HepG2 (cell line): Measurements from ENCODE around the gene CFAP300. TPM values are rescaled to one million over a fixed set of nuclear protein-coding genes. Genes with fewer than 3 reads are reported as not detected.
A peak's percentile ranks its signal among the peaks of the same experiment; 100 is the strongest.

ENCODE experiments used
- ATAC-seq: fragments of 200-7000 bp; cut with Tn5 transposase; 3 replicates; pipeline ENCODE4 v1.9.1; 2020; ENCODE audit warnings: mild to moderate bottlenecking, moderate library complexity
- BruUV-seq: library from RNA; stranded (reverse); fragments of 400-500 nt; replicated peaks from 2 replicates; lab custom pipeline; 2021; lab: Mats Ljungman, UMichigan
- CTCF ChIA-PET: fragments of 300-600 bp; formaldehyde crosslinking; extraction: SDS; loops from one replicate; lab custom pipeline; 2021; ENCODE audit warnings: low total read pairs, inconsistent platforms, low intra/inter-chr PET ratio; lab: Yijun Ruan, JAX
- POLR2A ChIA-PET: fragments of 350-600 bp; sonication (Branson Sonifier 250); formaldehyde crosslinking; loops from one replicate; lab custom pipeline; 2020; ENCODE audit warnings: antibody characterized with exemption, inconsistent platforms; lab: Yijun Ruan, JAX
- DNase-seq: peaks from one replicate; pipeline ENCODE4 v3.0.0-alpha.2; 2015; ENCODE audit warnings: low spot score
- FAIRE-seq: peaks from 3 replicates; lab custom pipeline; 2011; peaks lifted over from hg19 to GRCh38; lab: Jason Lieb, UNC
- H2AFZ ChIP-seq: one replicate; pipeline ENCODE4 v1.6.1; 2011; ENCODE audit warnings: low read length, inconsistent platforms
- H3K27ac ChIP-seq: fragments of 300-600 bp; 3 replicates; pipeline ENCODE4 v1.8.0; 2011; ENCODE audit warnings: mixed run types, mild to moderate bottlenecking, mixed read lengths, low read length, inconsistent platforms; ENCODE audit not compliant: insufficient read depth; ENCODE audit errors: extremely low read length
- H3K27me3 ChIP-seq, 2 experiments: fragments of 200-600 bp in 1 of 2; 2 replicates in 1 of 2; 3 replicates in 1 of 2; pipeline versions ENCODE4 v1.6.0 to v1.8.0; 2011; ENCODE audit warnings: low read length in 2 of 2, mild to moderate bottlenecking in 2 of 2, moderate library complexity in 2 of 2, inconsistent platforms in 1 of 2; ENCODE audit not compliant: insufficient read depth in 2 of 2, control insufficient read depth in 1 of 2
- H3K36me3 ChIP-seq, 2 experiments: fragments of 200-600 bp in 1 of 2; replicated peaks in 1 of 2; 2 replicates in 1 of 2; 3 replicates in 1 of 2; pipeline versions ENCODE4 v1.5.1 to v1.8.0; 2011; ENCODE audit warnings: low read length in 2 of 2, inconsistent platforms in 1 of 2; ENCODE audit not compliant: insufficient read depth in 2 of 2, control insufficient read depth in 1 of 2
- H3K4me1 ChIP-seq: 2 replicates; pipeline ENCODE4 v1.5.1; 2012; ENCODE audit warnings: low read length, inconsistent platforms; ENCODE audit not compliant: insufficient read depth
- H3K4me2 ChIP-seq: 2 replicates; pipeline ENCODE4 v1.6.0; 2011; ENCODE audit warnings: low read depth, low read length, inconsistent platforms
- H3K4me3 ChIP-seq, 3 experiments: fragments of 200-600 bp in 1 of 3; sonication (generic), shearing (Covaris generic) in 1 of 3; replicated peaks in 1 of 3; 2 replicates each; pipeline ENCODE4 v1.5.1; 2011 to 2016; ENCODE audit warnings: low read length in 3 of 3, inconsistent platforms in 2 of 3, low read depth in 2 of 3, mild to moderate bottlenecking in 2 of 3, control low read depth in 1 of 3, mixed read lengths in 1 of 3; ENCODE audit not compliant: insufficient read depth in 1 of 3
- H3K79me2 ChIP-seq: one replicate; pipeline ENCODE4 v1.6.1; 2011; ENCODE audit warnings: low read length, inconsistent platforms; ENCODE audit not compliant: insufficient read depth
- H3K9ac ChIP-seq: 2 replicates; pipeline ENCODE4 v1.6.0; 2011; ENCODE audit warnings: mild to moderate bottlenecking, low read depth, low read length, inconsistent platforms; ENCODE audit not compliant: insufficient read depth
- H3K9me3 ChIP-seq: 2 replicates; pipeline ENCODE4 v1.5.1; 2012; ENCODE audit warnings: mild to moderate bottlenecking, low read length
- H4K20me1 ChIP-seq: 2 replicates; pipeline ENCODE4 v1.6.0; 2011; ENCODE audit warnings: inconsistent platforms, mild to moderate bottlenecking, low read length, moderate library complexity; ENCODE audit not compliant: insufficient read depth
- CREM ChIP-seq, 2 experiments: sonication (generic) in 1 of 2; formaldehyde crosslinking in 1 of 2; IDR thresholded peaks; 2 replicates each; pipeline versions ENCODE4 v1.4.0 to v1.6.1; 2016 to 2020; ENCODE audit warnings: antibody characterized with exemption in 1 of 2, mild to moderate bottlenecking in 1 of 2, missing genetic modification reagents in 1 of 2
- DRAP1 ChIP-seq: IDR thresholded peaks from 2 replicates; pipeline ENCODE4 v1.6.1; 2016; ENCODE audit warnings: missing genetic modification reagents, missing compliant biosample characterization
- EP300 ChIP-seq, 3 experiments: sonication (generic) in 1 of 3; formaldehyde crosslinking in 1 of 3; IDR thresholded peaks; 2 replicates each; pipeline versions ENCODE4 v1.5.1 to v1.6.1; 2011 to 2020; ENCODE audit warnings: low read depth in 2 of 3, low read length in 2 of 3, borderline replicate concordance in 1 of 3, improper control_type of control experiment in 1 of 3, mild to moderate bottlenecking in 1 of 3, missing genetic modification reagents in 1 of 3, moderate library complexity in 1 of 3
- FOXA3 ChIP-seq: IDR thresholded peaks from 2 replicates; pipeline ENCODE4 v1.6.1; 2016; ENCODE audit warnings: missing genetic modification reagents, missing compliant biosample characterization
- HDAC2 ChIP-seq: sonication (generic); formaldehyde crosslinking; IDR thresholded peaks from 2 replicates; pipeline ENCODE4 v1.4.0; 2020; ENCODE audit warnings: missing genetic modification reagents
- HMG20A ChIP-seq: IDR thresholded peaks from 2 replicates; pipeline ENCODE4 v1.6.1; 2016; ENCODE audit warnings: borderline replicate concordance
- HOXA3 ChIP-seq: sonication (generic); formaldehyde crosslinking; IDR thresholded peaks from 2 replicates; pipeline ENCODE4 v1.5.0; 2020; ENCODE audit warnings: missing genetic modification reagents
- ISL2 ChIP-seq: sonication (generic); formaldehyde crosslinking; IDR thresholded peaks from 2 replicates; pipeline ENCODE4 v1.5.0; 2020; ENCODE audit warnings: missing genetic modification reagents
- KLF16 ChIP-seq, 2 experiments: sonication (generic) in 1 of 2; formaldehyde crosslinking in 1 of 2; IDR thresholded peaks; 2 replicates each; pipeline versions ENCODE4 v1.6.1 to v1.8.0; 2016 to 2023; ENCODE audit warnings: missing genetic modification reagents in 2 of 2, missing compliant biosample characterization in 1 of 2
- NR0B2 ChIP-seq: sonication (generic); formaldehyde crosslinking; IDR thresholded peaks from 2 replicates; pipeline ENCODE4 v1.4.0; 2020; ENCODE audit warnings: mild to moderate bottlenecking, missing genetic modification reagents
- NR2F6 ChIP-seq, 2 experiments: IDR thresholded peaks; 2 replicates each; pipeline ENCODE4 v1.6.1; 2016; ENCODE audit warnings: antibody characterized with exemption in 1 of 2, mild to moderate bottlenecking in 1 of 2
- THRA ChIP-seq: sonication (generic); formaldehyde crosslinking; IDR thresholded peaks from 2 replicates; pipeline ENCODE4 v1.4.0; 2020; ENCODE audit warnings: missing genetic modification reagents, borderline replicate concordance
- ZBTB26 ChIP-seq: IDR thresholded peaks from 2 replicates; pipeline ENCODE4 v1.6.1; 2016; ENCODE audit warnings: missing compliant biosample characterization, missing genetic modification reagents, borderline replicate concordance
- ZFP36 ChIP-seq: fragments of 150-350 bp; IDR thresholded peaks from 2 replicates; pipeline ENCODE4 v1.6.1; 2018; ENCODE audit warnings: borderline replicate concordance, low read length, low read depth; ENCODE audit not compliant: partially characterized antibody
- ZNF207 ChIP-seq: fragments of 450-650 bp; IDR thresholded peaks from 2 replicates; pipeline ENCODE4 v1.6.1; 2016; ENCODE audit warnings: antibody characterized with exemption, borderline replicate concordance
- WGBS: methylation state at CpG from one replicate; pipeline ENCODE4 v1.1.6; 2017; ENCODE audit warnings: low lambda C conversion rate; 5-methylcytosine and 5-hydroxymethylcytosine counted together
- in situ Hi-C: cut with HindIII; loops from 2 replicates; pipeline ENCODE4 v1.10.0; 2017; ENCODE audit warnings: low pct_unique_long_range_greater_than_20kb; ENCODE audit not compliant: extremely low pct_ligation_motif_present
- intact Hi-C: fragments of 100-400 bp; cut with micrococcal nuclease; formaldehyde crosslinking; loops from one replicate; pipeline ENCODE4 v1.10.0; 2022; ENCODE audit not compliant: unreplicated experiment
- polyA plus RNA-seq, 8 experiments: library from polyadenylated mRNA; depleted of rRNA in 3 of 8; stranded (reverse) in 7 of 8; unstranded in 1 of 8; fragments of >200 nt; fragmentation: Illumina TruSeq in 4 of 8; extraction: Trizol in 4 of 8; gene quantifications; 2 replicates each; pipeline versions ENCODE4 v1.2.1 to v1.2.3, GENCODE V29; 2011 to 2016; ENCODE audit warnings: low read depth in 4 of 8, missing spikeins in 1 of 8, mixed read lengths in 1 of 8; ENCODE audit not compliant: insufficient read depth in 1 of 8
- total RNA-seq, 5 experiments: library from RNA; depleted of rRNA; stranded (reverse); fragments of >200 nt; fragmentation: Illumina TruSeq; extraction: Trizol; gene quantifications; 2 replicates each; pipeline ENCODE4 v1.2.3, GENCODE V29; 2016; ENCODE audit warnings: low read depth in 1 of 5

The CFAP300 gene
- total and polyA plus RNA-seq, 2 of the 13 experiments (the other 11 are each of a cell fraction or from before 2014, with no cell fraction given), result not detected

DNA sequence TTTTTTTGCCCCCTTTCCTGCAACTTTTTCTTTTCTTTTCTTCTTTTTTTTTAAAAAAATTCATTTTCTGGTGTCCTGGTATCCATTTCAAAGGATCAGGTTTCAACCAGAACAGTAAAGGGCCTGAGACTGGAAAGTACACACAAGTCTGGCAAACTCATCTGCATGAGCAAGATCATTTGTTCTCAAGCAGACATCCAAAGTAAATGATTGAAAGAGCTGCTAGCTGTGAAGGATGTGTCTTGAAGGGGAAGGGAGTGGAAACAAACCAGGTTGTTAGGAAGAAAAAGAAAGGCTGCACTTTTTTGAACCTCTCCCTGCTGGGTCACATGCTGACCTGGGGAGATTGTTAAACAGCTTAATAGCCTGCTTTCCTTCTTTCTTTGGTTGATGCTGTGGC, 68.3 kb downstream of the CFAP300 start (continued):
- no peak for TF ChIP-seq NR0B2 (CRISPR knock-in tag)
- 0 out of 4 replicates have a peak, but pooled peaks of 1 of the 2 experiments have one; percentile 26 for TF ChIP-seq KLF16 (CRISPR knock-in tag; IDR thresholded peaks at IDR 0.05)
- TF ChIP-seq HDAC2 (CRISPR knock-in tag), result peak; percentile 51
- peak in 1 of 2 experiments; percentile 73; a peak in 2 of 4 replicates for TF ChIP-seq EP300 (IDR thresholded peaks at IDR 0.05; ENCODE audit: low read depth in 2 of 2, low read length in 2 of 2)
- no peak for TF ChIP-seq EP300 (CRISPR knock-in tag; IDR thresholded peaks at IDR 0.05; ENCODE audit: borderline replicate concordance)

DNA sequence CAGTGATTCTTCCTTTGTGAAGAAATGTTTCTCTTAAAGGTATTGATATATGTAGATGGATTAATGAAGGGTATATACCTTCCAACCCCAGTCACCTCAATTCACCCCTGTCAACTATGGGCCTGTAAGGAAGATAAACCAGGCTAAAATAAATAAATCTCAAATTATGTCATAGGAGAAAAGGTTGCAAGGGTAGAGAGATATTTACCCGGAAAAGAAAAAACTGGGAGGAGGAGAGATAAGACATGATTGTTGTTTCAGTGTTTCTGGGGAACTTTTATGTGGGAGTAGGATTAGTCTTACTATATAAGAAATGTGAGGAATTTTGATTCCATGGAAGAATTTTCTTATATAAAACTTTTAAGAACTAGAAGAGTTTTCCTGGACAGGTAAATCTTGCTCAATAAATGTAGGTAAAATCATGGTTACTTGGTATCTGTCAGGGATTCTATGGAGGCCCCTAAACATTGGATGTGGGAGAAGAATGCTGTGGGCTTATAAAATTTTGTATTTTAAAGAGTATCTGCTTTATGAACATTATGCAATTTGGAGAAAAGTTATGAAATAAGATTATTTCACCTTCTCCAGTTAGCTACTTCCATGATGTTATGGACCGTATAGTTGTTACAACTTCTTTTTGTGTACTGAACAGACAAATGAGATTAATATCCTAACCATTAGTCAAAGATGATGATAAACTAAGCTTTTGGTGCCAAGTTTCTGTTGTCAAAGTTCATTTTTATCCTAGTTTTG, 69.4 kb downstream of the CFAP300 start:
- H3K27me3 ChIP-seq, result no peaks in the 10 kb centered on the region; a peak in 1 of 5 replicates
- H3K79me2 ChIP-seq, result peaks cover 98% of the 10 kb centered on the region
- H3K36me3 ChIP-seq, result peaks cover 3 to 13% of the 10 kb centered on the region in 2 experiments; a peak in 4 of 5 replicates
- ChIA-PET CTCF (no interaction called here), POLR2A (interaction anchor here (2.2 kb wide), 1 partner anchor 31 kb away, joined by 9 read pairs; no protein-coding TSS in a partner anchor)
- H3K9me3 ChIP-seq, result no peaks in the 10 kb centered on the region
- H4K20me1 ChIP-seq, result peaks cover 21% of the 10 kb centered on the region
- no peak overlapping the region for H3K9ac ChIP-seq
- H3K27ac ChIP-seq, result peak overlapping the region; percentile 70
- DNase-seq (peak; percentile 30), FAIRE-seq (no peak), ATAC-seq (no peak)
- H3K4me3 ChIP-seq, result peak overlapping the region in 2 of 3 experiments; percentile 33 to 47; a peak in 3 of 6 replicates
- H3K4me1 ChIP-seq, result peaks cover 75% of the 10 kb centered on the region
- 49% methylated on average over 2 of the region's 2 CpGs for WGBS
- intact Hi-C loops (loop anchor here (5.0 to 10.0 kb wide), 4 partner anchors 36 to 488 kb away; partner anchors contain the start of genes ANGPTL5 and CEP126), in situ Hi-C loops (no loop called here)
- BruUV-seq, result no TSS peak
- H2AFZ ChIP-seq, result no peak overlapping the region
- peak overlapping the region; percentile 91 for H3K4me2 ChIP-seq
- TF ChIP-seq EP300 (IDR thresholded peaks at IDR 0.05; ENCODE audit: low read depth in 2 of 2, low read length in 2 of 2), result peak in 1 of 2 experiments; percentile 64; a peak in 2 of 4 replicates
- no peak for TF ChIP-seq EP300 (CRISPR knock-in tag; IDR thresholded peaks at IDR 0.05; ENCODE audit: borderline replicate concordance)
- TF ChIP-seq ISL2 (CRISPR knock-in tag), result 0 out of 2 replicates have a peak, but pooled peaks have one; percentile 43
- TF ChIP-seq HOXA3 (CRISPR knock-in tag), result no peak
- TF ChIP-seq ZNF207, result no peak
- peak; percentile 95; the same call in 1 of the 2 replicates for TF ChIP-seq THRA (CRISPR knock-in tag)
- no peak for TF ChIP-seq ZBTB26
- no peak for TF ChIP-seq DRAP1 (CRISPR knock-in tag)
- TF ChIP-seq CREM (IDR thresholded peaks at IDR 0.05), result peak; percentile 39; the same call in 1 of the 2 replicates
- TF ChIP-seq CREM (CRISPR knock-in tag; IDR thresholded peaks at IDR 0.05), result no peak
- peak; percentile 45; the same call in 1 of the 2 replicates for TF ChIP-seq HMG20A (CRISPR knock-in tag)
- 0 out of 2 replicates have a peak, but pooled peaks have one; percentile 20 for TF ChIP-seq FOXA3 (CRISPR knock-in tag)
- TF ChIP-seq ZFP36, result no peak
- TF ChIP-seq NR2F6 (IDR thresholded peaks at IDR 0.05), result peak; percentile 23; the same call in 1 of the 2 replicates
- TF ChIP-seq NR2F6 (CRISPR knock-in tag; IDR thresholded peaks at IDR 0.05), result no peak
